WI38 (cell line): ENCODE results near the gene CKS1B.

Experiments
- H3K4me3 ChIP-seq: 2 replicates; pipeline ENCODE4 v1.5.1; 2011; ENCODE audit warnings: low read depth, mild to moderate bottlenecking, control low read depth, low read length
- TF ChIP-seq, protein P1 (sequence below): IDR thresholded peaks from 2 replicates; pipeline ENCODE4 v1.5.1; 2012; ENCODE audit warnings: low read depth, mild to moderate bottlenecking, control low read depth, low read length

The CKS1B gene

DNA sequence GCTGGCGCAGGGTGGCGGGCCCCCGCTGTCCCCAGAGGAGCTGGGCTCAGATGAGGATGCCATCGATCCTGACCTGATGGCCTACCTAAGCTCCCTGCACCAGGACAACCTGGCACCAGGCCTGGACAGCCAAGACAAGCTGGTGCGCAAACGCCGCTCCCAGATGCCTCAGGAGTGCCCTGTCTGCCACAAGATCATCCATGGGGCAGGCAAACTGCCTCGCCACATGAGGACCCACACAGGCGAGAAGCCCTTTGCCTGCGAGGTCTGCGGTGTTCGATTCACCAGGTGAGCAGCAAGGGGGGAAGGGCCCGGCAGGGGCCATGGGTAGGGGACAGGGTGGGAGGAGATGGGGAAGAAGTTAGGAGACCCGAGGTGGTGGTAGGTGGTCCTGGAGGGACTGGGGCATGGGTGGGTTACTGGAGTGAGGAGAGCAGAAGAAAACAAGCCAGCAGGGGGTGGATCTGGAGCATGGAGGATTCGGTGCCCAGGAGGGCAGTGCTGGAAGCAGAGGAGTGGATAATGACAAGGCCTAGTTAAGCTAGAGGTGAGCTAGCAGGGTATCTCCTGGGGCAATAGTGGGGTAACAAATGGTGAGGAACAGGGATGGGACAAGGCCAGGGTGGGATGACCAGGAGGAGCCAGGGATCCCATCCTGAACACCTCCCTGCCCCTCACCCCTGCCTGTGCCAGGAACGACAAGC lies 41.2 kb downstream of the CKS1B start:
- H3K4me3 ChIP-seq, result no peak overlapping the region
- TF ChIP-seq, protein P1, sequence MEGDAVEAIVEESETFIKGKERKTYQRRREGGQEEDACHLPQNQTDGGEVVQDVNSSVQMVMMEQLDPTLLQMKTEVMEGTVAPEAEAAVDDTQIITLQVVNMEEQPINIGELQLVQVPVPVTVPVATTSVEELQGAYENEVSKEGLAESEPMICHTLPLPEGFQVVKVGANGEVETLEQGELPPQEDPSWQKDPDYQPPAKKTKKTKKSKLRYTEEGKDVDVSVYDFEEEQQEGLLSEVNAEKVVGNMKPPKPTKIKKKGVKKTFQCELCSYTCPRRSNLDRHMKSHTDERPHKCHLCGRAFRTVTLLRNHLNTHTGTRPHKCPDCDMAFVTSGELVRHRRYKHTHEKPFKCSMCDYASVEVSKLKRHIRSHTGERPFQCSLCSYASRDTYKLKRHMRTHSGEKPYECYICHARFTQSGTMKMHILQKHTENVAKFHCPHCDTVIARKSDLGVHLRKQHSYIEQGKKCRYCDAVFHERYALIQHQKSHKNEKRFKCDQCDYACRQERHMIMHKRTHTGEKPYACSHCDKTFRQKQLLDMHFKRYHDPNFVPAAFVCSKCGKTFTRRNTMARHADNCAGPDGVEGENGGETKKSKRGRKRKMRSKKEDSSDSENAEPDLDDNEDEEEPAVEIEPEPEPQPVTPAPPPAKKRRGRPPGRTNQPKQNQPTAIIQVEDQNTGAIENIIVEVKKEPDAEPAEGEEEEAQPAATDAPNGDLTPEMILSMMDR, result no peak

DNA sequence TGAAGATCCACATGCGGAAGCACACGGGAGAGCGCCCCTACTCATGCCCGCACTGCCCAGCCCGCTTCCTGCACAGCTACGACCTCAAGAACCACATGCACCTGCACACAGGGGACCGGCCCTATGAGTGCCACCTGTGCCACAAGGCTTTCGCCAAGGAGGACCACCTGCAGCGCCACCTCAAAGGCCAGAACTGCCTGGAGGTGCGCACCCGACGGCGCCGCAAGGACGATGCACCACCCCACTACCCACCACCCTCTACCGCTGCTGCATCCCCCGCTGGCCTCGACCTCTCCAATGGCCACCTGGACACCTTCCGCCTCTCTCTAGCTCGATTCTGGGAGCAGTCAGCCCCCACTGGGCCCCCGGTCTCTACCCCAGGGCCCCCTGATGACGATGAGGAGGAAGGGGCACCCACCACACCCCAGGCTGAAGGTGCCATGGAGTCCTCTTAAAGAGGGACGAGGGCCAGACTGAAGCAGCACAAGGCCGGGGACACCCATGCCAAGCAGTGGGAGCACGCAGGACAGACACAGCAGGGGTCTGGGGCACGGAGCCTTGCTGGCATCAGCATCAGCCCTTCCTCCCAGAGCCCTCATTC lies 41.9 kb downstream of the CKS1B start:
- TF ChIP-seq, protein P1, result no peak

GRCh38 chr1:155017041-155017945 lies 42.8 kb downstream of the CKS1B start:
- peak overlapping the region; percentile 44 for H3K4me3 ChIP-seq
- TF ChIP-seq, protein P1, result peak; percentile 98

More for the DNA sequence above, 41.9 kb downstream of the CKS1B start:
- H3K4me3 ChIP-seq, result no peak overlapping the region

DNA sequence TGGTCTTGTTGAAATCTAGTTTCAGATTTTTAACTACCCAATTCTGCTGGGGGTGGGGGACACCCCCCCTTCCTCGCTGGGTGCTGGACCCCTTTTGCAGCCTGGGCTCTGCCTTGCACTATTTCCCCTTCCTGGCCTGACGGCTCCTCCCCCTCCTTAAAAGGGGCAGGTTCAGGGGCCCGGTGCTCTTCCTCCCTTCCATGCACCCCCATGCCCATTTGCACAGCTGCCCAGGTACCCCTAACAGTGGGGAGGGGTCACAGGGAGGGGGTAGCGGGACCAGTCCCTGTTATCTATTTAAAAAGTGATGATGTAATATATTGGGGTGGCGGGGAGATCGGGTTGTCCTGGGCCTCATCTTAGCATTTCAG lies 43.5 kb downstream of the CKS1B start:
- TF ChIP-seq, protein P1, result no peak

DNA sequence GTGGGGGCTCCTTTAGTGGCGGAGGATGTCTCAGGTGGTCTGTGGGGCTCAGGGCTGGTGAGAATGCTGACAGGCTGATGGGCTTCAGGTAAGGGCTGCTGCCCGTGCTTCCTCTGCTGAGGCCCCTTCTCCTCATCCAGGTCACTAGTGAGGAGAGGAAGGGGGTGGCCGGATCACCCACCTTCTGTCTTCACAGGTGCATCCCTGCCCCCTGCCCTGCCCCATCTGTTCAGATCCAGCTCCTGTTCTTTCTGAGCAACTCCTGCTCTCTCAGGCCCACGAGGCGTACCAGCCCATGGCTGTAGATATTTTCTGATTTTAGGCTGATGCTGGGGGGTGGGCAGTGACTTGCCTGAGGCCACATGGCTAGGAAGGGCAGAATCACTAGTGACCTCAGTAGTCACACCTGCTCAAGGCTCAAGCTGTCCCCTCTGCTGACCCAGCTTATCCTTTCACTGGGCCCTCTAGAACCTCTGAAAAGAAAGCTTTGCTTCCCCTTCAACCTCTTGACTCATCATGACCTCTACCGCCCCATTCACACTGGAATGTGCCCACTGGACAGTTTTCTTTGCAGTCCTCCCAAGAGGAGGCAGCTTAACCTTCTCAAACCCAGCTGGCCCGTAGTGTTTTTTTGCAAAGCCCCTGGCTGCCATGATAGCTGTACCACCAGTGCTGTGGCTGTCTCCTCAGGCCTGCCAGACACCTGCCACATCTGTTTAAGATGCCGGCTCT lies 44.3 kb downstream of the CKS1B start:
- no peak overlapping the region for H3K4me3 ChIP-seq
- TF ChIP-seq, protein P1, result no peak

More for the DNA sequence above, 43.5 kb downstream of the CKS1B start:
- H3K4me3 ChIP-seq, result peak overlapping the region; percentile 44; the same call in 1 of the 2 replicates

GRCh38 chr1:155019377-155020245 lies 45.1 kb downstream of the CKS1B start:
- H3K4me3 ChIP-seq, result no peak overlapping the region
- TF ChIP-seq, protein P1, result no peak
